Astrocyte of the hippocampus (primary cell): ENCODE data around the gene THEMIS.
"Not testable (repeated sequence)": the region's sequence is repeated elsewhere in the genome, so short reads cannot be mapped to it uniquely, and the experiment has no call there.

ENCODE experiments used
- DNase-seq: peaks from one replicate; pipeline ENCODE4 v3.0.0; 2011; ENCODE audit warnings: low read depth, low spot score

THEMIS gene

GRCh38 chr6:127900935-127901334 lies at the start of gene THEMIS:
Gene THEMIS, minus strand, starts transcription at chr6:127901058. Its CDS starts 126 bp downstream, at chr6:127900932.
- DNase-seq: no peak

GRCh38 chr6:127949251-127949650 lies 48.4 kb upstream of the THEMIS start:
- DNase-seq: no peak

DNA sequence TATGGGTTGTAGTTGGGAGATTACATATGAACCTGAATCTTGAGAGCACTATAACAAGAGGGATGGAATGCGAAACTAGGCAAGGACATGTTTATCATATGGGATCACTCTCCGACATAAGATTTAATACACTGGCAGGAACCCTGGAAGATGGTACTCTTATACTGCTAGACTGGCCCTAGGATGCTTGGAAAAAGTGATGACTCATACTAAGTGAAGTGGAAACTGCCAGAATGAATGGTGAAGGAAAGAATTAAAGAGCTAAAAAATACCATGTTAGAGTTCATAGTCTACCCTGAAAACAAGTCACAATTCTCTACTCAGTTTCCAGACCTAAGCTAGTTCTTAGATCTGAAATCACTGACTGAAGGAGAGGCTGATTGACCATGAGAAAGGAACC lies 45.5 kb upstream of the THEMIS start:
- DNase-seq: no peak

GRCh38 chr6:127945434-127946097 lies 44.7 kb upstream of the THEMIS start:
- DNase-seq: no peak

GRCh38 chr6:127941228-127941627 lies 40.4 kb upstream of the THEMIS start:
- DNase-seq: no peak

- peak; percentile 13 for DNase-seq
Measured at GRCh38 chr6:127939442-127940066, 38.7 kb upstream of the THEMIS start.

DNA sequence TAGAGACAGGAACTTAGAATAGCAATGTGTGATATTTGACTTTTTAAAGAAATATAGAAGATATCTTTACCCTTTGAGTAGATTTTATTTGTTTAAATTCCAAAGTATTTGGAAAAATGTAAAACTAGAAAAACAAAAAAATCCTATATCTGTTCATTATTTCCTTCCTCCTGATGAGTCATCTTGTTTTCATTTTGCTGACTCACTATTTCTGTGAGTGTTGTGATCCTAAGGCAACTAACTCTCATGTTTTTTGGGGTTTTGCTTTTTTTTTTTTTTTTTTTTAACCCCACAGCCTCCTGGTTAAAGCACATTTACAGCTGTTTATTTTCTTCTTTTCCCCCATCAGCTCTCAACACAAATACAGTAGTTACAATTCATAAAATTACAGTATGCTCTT lies 37.8 kb upstream of the THEMIS start:
- DNase-seq: peak; percentile 48

GRCh38 chr6:127937747-127938146 lies 36.9 kb upstream of the THEMIS start:
- DNase-seq: no peak

GRCh38 chr6:127937102-127937501 lies 36.2 kb upstream of the THEMIS start:
- no peak for DNase-seq

- no peak for DNase-seq
Measured at GRCh38 chr6:127934956-127935355, 34.1 kb upstream of the THEMIS start.

- DNase-seq: no peak
Measured at GRCh38 chr6:127933852-127934840, 33.3 kb upstream of the THEMIS start.

DNA sequence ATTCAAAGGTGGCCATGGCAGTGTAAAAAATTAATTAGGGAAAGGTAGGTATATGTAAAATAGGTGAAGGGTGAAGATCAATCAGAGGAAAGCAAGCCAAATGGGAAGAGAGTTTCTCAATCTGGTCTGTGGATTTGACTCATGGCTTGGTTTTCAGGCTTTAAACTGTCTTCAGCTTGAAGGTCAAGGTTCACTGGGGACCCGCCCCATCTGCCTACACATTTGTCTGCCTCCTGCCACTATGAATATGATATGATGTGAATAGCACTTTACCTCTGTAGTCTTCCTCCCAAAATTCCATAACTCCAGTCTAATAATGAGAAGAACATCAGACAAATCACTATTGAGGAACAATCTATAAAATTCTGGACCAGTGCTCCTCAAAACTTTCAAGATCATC lies 32.3 kb upstream of the THEMIS start:
- DNase-seq: no peak

- no peak for DNase-seq
Measured at GRCh38 chr6:127932708-127933107, 31.9 kb upstream of the THEMIS start.

- DNase-seq: not testable (repeated sequence)
Measured at GRCh38 chr6:127926441-127926840, 25.6 kb upstream of the THEMIS start.

DNA sequence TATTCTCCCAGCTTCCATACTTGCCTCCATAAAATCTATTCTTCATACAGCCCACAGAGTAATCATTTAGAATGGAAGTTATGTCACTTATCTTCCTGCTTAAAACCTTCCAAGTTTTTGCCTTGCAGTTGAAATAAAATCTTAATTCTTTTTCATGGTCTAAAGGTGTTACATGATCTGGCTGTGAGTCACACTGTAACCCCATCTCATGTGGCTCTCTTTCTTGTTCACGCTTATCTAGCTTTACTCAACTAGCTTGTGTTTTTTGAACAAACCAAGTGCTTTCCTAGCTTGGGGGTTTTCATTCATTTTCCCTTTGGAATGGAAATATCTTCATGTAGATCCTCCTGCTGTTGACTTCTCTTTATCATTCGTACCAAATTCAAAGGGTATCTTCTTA lies 23.6 kb upstream of the THEMIS start:
- no peak for DNase-seq

DNA sequence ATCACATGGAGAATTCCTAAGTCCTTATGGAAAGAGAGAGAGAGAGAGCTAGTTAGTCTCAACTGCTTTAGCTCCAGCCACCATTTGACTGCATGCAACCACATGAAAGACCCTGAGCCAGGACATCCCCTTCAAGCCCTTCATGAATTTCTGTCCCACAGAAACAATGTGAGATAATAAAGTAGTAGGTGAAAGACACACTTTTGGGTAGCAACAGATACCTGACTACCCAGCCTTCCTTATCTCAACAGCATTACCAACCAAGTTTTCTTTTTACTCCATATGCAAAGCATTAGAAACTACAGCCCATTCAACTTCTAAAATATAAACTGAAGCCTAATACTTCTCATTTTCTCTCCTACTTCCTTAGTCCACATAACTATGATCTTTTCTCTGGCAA lies 23.2 kb upstream of the THEMIS start:
- DNase-seq: no peak

GRCh38 chr6:127923135-127923534 lies 22.3 kb upstream of the THEMIS start:
- no peak for DNase-seq

DNA sequence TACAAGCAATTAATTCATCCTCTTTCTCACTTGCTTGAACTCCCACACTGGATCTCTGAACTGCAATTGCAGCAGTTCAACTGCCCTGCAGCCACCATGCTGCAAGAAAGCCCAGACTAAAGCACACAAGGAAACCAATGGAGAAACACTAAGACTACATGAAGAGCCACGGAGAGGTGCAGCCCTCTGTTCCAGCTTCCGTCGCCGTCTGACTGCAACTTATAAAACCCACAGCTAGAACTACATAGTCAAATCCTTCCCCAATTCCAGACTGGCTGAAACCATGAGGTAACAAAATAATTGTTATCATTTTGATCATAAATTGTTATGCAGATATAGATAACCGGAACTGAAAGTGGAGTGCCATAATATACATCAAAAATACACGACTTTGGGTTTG lies 21.1 kb upstream of the THEMIS start:
- no peak for DNase-seq

- no peak for DNase-seq
Measured at GRCh38 chr6:127920804-127921203, 19.9 kb upstream of the THEMIS start.

GRCh38 chr6:127918506-127919427 lies 17.9 kb upstream of the THEMIS start:
- DNase-seq: no peak

GRCh38 chr6:127917766-127918165 lies 16.9 kb upstream of the THEMIS start:
- no peak for DNase-seq
